ENCODE measurements around the gene PNCK.
"Not testable (repeated sequence)": the region's sequence is repeated elsewhere in the genome, so short reads cannot be mapped to it uniquely, and the experiment has no call there.

Gene PNCK

DNA sequence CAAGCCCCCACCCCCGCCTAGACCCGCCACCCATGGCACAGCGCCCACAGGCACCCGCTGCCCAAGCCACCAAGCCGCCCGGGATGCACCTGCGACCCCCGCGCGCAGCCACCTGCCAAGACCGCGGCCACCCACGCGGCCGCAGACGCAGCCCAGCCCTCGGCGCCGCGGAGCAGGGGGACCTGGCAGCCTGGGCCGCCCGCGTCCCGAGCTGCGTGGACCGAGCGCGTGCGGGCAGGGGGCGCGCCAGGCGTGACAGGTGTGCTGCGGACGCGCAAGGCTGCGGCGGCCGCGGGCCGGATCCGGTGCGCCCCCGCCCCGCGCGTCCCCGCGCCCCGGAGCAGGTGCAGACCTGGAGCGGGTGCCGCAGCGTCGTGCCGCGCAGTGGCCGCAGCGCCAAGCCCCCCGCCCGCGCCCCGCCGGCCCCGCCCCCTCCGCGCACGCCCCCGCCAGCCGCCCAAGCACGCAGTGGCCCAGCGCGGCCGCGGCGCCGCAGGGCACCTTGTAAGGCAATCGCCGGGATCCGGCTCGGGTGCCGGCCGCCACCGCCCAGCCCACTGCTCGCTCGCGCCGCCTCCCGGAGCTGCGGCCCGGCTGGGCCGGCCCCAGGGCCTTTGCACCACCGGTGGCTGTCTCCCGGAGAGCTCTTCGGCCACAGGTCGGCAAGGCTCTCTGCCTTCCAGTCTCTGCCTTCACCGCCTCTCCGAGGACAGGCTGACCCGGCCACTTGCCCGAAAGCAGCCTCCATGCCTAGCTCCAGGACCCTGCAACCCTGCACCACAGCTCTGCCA lies at the start of gene PNCK:
TSS of gene PNCK (minus strand) at position 386 of the 791 bp plus-strand sequence. CDS start 737 bp downstream, outside the sequence.
- DNase-seq (ENCODE audit: low read depth): no peak

DNA sequence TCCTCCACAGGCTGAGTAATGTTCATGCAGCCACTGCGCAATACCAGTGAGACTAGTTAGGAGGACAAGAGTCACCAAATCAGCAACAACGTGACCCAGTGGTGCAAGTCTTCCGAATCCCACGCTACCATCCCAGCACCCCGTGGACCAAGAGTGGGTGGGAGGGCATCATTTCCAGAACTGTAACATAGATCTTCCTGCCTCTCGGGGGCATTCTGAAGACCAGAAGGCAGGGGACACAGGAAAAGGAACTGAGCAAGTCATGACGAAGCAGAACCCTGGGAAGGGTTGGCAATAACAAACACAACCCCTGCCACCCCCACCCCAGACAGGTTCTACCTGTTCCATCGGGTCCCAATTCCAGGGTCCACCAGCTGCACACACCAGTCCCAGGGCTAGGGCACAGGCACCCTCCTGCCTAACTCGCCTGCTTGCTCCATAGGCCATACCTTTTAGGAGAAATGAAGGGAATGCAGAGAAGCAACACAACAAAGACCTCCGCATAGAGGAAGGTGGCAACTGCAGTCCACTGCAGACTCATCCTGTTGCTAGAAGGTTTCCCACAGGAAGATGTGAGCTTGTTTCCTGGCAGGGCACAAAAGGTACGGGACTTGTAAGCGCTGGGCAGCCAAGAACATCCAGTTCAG lies 49.2 kb upstream of the PNCK start:
- DNase-seq (ENCODE audit: low read depth): no peak

DNA sequence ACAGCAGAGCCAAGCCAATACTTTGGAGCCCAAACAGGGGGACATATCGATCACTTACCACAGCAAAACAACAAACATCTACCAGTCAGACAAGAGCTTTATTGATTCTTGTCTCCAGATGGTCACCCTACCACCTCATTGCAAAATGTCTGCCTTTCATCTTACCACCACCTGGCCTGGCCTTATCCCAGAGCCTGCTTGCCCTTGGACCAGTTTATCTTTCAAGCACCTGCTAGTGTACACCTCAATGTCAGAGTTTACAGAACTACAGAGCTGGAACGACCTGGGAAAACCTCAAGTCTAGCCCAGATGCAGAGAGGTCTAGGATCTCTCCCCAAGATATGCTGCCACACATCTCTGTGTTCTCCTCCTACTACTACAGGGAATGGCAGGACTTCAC lies 46.1 kb upstream of the PNCK start:
- no peak for DNase-seq (ENCODE audit: low read depth)

DNA sequence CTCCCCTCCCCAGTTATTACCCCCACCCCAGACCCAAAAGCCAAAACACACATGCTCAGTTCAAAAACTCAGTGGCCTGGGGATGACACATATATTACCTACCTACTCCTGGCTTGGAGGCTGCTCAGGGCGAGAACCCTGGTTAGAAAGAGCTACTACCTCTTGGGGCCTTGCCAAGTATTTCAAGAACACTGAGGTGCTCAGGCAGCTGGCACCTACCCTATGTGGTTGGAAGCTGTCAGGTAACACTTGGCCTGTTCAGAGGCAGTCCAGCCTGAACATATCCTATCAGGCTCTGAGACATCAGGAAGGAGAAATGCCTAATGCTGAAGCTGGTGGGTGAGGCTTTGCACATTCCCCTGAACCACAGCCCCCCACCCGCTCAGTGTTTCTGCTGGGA lies 45.6 kb upstream of the PNCK start:
- no peak for DNase-seq (ENCODE audit: low read depth)

DNA sequence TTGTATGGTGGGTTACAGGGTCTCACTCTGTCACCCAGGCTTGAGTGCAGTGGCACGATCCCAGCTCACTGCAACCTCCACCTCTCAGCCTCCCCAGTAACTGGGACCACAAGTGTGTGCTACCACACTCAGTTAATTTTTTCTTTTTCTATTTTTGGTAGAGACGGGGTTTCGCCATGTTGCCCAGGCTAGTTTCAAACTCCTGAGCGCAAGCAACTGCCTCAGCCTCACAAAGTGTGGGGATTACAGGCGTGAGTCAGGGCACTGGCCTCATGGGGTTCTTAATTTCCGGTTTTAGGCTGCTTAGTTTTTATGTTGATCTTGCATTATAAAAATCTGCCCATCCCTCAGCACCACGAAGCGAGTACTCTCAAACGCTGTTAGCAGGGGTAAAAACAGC lies 43.8 kb upstream of the PNCK start:
- DNase-seq (ENCODE audit: low read depth): no peak

DNA sequence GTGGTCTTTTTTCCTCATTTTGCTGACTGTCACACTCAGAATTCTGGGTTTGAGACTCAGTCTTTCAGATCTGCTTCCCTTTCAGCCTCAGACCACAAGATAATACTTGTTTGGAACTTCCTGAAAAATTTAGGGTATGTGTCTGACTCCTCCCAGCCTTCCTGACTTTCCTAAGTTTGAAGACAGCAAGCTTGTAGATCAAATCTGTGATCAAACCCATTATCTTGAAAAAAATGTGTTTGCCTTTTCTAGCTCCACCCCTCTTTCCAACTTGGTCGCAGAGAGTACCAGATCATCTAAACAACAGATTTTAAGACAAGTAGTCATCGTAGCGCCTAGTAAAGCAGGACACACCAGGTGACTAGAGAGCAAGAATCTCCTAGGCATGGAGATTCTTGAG lies 40.6 kb upstream of the PNCK start:
- no peak for DNase-seq (ENCODE audit: low read depth)

DNA sequence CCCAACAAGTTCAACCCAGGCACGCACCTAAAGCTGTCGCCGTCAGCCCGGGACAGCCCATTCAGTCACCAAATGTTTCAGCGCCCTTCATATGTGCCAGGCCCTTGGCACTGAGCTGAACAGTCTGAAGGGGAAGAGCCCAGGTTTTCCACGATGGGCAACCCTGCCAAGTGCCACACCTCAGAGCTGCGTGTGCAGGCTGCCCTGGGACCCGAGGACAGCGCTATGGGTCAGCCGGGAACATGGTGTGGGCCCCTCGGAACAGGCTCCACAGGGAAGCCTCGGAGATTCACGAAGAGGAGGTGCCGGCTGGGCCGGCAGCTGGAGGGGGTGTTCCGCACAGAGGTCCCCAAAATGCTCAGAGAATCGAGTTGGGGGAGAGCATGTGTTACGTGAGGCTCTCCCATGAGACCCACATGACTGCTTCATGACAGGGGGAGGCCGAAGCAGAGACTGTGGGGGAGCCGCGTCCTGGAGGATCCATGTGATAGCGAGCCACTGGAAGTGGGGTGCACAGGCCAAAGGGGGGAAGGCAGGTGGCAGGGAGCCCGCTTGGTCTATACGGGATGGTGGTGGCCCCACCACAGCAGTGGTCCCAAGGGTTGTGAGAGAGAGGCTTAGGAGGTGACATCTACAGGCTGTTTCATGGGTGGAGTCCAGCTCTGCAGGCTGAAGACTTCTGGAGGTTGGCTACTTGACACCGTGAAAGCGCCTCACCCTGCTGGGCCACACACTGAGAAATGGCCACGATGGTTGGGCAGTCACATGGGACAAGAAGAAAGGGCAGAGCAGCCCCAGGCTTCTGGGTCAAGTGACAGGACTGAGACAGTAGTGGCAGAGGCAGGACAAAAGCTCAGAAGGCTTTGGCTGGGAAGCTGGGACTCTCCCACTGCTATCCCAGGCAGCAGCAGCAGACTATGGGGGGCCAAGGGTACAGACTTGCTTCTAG lies 36.4 kb upstream of the PNCK start:
- DNase-seq (ENCODE audit: low read depth): no peak

DNA sequence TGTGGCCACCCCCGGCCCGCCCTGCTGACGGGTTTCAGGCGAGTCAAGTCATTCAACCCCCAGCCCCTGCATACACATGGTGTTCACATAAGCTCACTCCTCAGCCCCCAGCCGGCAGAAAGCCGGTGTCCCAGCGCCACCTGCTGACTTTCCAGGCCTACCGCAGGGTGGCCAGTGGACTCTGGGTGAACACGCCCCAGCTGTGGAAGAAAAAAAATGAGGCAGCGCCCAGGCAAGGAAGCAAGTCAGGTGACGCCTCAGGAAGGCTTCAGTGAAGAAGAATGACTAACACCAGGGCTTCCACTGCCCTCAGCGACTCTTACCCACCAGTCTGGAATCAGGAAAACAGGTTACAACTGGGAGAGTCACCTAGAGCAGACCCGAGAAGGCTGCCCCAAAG lies 34.8 kb upstream of the PNCK start:
- DNase-seq (ENCODE audit: low read depth): no peak

DNA sequence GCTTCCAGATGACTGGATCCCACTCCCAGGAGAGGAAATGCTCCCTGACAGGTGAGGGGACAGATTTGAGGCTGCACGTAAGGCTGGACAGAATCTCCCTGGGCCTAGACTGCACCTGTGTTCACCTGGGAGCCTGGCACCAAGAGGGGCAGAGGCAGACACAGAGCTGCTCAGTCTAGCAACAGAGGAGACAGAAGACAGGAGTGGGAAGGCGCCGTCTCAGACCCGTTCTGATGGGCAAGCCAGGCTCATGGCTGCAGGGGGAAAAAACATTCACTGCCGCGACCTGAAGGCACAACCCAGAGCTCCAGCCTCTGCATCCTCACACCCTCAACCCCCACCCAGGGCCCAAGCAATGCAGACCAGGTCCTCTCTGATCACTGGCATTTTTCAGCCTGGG lies 33.8 kb upstream of the PNCK start:
- no peak for DNase-seq (ENCODE audit: low read depth)

DNA sequence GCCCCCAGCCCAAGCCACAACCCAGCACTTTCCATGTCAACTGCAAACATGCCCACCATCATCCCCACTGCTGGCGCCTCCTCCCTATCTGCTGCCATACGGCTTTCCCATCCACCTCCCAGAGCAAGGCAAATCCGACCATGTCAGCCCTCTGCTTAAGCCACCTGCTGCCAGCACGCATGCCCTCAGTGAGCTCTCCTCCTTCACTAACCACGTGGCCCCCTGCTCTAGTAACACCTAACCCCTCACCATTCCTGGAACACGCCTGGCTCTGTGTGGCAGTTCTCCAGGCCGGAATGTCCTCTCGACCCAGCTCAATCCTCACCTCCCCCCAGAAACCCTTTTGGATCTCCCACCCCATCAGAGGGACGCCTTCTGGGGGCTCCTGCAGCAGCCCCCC lies 33.2 kb upstream of the PNCK start:
- no peak for DNase-seq (ENCODE audit: low read depth)

DNA sequence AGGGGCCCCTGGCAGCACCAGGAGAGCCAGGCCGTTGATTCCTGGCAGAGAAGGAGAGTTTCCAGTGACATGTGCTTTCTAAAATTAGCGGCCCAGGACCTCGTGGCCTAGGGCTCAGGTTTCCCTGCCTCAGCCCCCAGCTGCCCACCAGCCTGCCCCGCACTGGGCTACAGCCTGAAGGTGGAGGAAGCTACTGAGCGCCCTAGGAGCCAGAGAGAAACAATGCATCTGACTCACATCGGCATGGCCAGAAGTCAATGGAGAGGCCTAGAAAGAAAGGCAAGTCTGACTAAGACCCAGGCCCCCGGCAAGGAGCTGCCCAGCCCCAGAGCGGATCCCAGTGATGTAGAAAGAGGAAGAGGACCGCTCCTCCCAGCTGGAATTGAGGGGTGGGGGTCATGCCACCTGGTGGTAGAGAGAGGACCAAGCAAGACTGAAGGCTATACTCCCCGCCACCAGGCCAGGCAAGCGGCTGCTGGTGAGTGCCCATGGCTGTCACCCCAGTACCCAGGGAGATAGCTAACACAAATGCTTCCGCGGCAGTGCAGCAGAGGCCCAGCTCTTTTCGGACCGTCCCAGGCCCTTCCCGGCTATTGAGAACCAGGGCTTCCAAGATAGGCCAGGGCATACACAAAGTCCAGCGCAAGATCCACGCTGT lies 31.9 kb upstream of the PNCK start:
- DNase-seq (ENCODE audit: low read depth): not testable (repeated sequence)

DNA sequence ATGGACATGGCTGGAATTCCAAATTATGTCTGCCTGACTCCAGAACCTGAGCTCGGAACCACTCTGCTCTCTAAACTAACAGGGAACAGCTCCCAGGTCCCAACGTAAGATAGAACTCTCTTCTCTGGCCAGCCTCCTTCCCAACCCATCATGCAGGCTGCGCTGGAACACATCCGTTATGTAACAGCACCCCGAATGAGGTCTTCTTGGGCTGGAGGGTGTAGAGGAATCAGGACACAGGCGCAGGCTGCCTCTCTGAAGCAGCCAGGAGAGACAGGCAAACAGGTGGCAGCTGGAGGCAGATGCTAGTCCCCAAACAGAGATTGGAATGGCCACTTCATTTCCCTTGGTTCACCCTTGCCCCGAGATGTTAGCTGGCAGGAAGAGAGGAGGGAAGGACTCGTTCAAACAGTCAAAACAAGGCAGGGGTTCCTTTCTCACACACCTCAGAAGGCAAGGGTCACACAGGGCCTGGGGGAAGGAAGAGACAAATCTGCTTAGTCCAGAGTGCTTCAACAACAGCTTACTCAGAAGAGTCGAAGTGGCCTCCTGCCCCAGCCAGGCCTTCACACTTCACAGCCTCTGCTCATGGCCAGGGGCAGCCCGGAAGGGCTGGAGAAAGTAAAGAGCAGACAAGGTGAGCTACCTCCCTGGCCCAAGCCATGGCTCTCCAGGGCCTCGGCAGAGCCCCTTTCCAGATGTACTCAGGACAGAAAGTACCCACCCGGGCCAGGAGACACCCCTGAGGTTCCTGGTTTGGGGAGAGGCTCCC lies 31.2 kb upstream of the PNCK start:
- DNase-seq (ENCODE audit: low read depth): not testable (repeated sequence)

DNA sequence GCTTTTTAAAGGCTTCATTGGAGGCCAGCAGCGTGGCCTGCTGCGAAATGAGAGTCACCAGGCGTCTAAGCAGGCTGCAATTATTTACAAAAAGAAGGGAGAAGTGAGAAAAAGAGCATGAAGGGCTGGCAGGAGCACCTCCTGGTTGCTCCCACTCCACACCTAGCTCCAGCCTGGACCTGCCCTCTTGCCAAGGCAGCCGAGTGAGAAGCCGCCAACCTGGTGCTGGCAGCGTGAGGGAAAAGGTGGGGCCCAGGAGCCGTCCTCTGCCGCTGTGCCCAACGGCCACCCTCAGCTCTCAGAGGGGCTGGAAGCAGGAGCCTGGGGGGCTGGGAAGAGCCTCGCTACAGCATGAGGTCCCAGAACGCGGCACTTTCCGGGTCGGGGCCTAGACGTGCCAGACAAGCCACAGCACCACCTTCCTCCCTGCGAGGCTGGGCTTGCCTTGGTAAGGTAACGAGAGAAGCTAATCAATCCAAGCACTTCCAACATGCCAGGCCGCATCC lies 30.5 kb upstream of the PNCK start:
- DNase-seq (ENCODE audit: low read depth): no peak

DNA sequence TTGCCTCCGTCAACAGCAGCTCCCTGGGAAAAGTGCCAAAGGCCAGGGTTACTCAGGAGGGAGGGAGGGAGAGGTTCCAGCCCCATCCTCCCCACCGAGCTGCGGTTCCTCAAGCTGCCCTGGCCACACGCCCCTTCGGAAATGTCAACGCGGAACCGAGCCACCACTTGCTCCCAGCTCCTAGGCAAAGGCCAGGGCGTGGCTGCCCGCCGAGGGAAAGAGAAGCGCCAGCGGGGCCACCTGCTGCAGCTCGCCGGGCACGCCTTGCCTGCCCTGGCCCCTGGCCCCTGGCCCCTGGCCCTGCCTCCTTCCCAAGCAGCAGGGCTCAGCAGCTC lies 29.4 kb upstream of the PNCK start:
- DNase-seq (ENCODE audit: low read depth): no peak

DNA sequence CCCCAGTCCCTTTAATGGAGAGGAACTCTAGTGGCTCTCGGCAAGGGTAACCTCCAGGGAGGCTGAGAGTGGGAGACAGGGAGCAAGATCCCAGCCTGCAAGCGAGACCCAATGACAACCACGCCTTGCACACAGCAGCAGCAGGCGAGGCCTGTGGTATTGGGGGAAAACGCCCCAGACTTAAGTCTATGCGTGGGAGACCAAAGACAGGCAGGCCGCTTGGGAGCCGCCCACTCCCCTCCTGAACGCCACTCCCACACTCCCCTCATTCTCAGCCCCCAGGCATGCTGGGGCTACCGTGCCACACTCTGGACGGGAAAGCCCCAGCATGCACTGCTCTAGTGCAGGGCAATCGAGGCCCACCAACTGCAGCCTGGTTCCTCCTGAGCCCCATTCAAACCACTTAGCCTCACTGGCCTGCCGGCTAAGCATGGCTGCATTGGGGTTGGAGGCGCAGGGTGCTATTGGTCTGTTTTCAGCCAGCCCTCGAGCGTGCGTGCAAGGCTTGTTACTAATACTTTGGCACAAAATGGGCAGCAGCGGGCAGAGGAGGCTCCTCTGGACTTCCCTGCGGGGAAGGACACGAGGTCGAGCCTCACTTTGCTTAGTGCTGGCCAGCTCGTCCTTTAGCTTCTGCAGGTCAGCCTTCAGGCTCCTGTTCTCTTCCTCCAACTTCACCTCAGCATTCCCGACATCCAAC lies 28.9 kb upstream of the PNCK start:
- DNase-seq (ENCODE audit: low read depth): no peak

DNA sequence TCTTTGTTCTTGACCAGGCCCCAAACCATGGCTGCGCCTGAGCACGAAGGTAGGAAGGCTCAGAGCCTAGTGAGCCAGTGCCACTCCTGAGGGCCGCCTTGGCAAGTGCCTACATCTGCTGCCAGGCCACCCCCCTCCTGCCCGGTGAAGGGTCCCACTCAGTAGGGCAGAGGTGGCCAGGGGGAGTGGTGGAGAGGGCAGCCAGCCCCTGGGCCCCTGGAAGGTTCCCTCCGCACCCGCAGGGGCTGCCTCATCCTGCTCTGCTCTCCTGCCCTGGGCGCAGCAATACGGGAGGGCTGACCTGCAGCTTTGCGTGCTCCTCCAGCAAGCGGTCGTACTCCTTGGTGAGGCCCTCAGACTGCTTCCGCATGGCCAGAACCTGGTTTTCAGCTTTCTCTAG lies 28.1 kb upstream of the PNCK start:
- no peak for DNase-seq (ENCODE audit: low read depth)

DNA sequence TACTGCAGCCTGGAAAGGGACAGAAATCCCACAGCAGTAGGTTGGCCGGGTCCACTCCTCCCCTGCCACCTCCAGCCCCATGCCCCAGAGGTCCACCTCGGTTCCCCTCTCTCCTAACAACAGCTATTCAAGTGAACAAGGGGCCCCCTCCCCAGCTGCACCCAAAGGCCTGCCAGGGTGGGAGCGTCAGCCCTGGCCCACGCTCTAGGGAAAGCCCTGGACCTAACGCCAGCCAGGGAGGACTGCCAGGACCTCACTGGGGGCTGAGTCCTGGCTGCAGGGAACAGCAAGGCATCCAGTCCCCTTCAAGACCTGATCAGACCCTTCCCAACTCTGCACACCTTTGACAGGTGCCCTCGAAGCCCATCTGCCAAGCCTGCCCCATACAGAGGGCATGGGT lies 27.4 kb upstream of the PNCK start:
- DNase-seq (ENCODE audit: low read depth): no peak

DNA sequence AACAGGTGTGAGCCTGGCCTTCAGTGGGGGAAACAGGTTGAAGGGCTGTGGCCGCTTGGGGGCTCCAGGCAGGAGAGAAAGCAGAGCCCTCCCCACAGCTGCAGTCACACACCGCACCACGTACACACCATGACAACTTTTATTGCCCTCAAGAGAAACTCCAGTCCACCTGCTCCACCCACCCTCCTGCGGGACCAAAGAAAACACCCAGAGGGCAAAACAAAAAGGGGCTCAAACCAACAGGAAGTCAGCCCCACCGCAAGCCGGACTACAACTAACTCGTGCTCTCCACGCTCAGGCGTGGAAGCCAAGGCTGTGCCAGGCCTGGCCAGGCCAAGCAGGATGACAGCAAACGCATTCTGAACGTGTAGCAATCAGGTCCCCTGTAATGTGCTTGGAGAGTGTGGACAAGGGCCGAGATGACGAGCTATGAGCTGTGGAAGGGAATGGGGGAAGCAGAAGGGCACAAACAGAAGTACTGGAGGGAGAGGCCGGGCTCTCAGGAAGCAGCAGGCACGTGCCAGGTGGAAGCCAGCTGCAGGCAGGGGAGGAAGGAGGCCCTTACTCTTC lies 26.8 kb upstream of the PNCK start:
- DNase-seq (ENCODE audit: low read depth): no peak

DNA sequence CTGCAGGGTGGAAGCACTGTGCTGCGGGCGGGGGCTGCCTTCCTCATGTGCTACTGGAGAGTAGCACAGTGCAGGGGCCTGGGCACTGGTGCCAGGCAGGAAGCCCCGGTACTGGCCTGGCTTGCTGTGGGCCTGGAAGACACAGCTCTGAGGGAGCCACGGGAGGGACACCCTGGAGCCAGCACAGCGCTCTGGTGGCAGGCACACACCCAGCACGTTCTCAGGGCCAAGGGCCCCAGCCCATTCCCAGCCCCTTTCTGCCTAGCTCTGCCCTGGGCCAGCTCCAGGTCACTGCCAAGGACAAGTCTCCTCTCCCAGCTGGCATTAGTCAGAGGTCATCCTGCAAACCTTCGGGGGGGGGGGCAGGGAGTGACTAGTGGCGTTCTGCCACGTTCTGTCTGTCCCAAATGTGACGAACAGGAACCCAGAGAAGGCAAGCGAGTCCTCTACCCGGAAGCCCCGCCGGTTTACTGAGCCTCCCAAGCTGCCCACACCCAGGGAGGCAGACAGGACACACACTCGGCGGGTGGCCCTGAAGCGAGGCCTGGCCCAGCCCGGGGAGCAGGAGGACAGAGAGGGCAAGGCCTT lies 26.3 kb upstream of the PNCK start:
- DNase-seq (ENCODE audit: low read depth): not testable (repeated sequence)

Data from GM04503 (cell line).